ENCODE data around the gene RTN3.
"Not testable (repeated sequence)": the region's sequence is repeated elsewhere in the genome, so short reads cannot be mapped to it uniquely, and the experiment has no call there.

The RTN3 gene

GRCh38 chr11:63770763-63771162 is 89.5 kb downstream of the RTN3 start:
- H3K27ac ChIP-seq, result no peak overlapping the region
- TF ChIP-seq CTCF (IDR thresholded peaks at IDR 0.05) (no peak), ZFX (IDR thresholded peaks at IDR 0.05; ENCODE audit: borderline replicate concordance) (no peak)

GRCh38 chr11:63771741-63772318 is 90.5 kb downstream of the RTN3 start:
- H3K27ac ChIP-seq, result not testable (repeated sequence)

DNA sequence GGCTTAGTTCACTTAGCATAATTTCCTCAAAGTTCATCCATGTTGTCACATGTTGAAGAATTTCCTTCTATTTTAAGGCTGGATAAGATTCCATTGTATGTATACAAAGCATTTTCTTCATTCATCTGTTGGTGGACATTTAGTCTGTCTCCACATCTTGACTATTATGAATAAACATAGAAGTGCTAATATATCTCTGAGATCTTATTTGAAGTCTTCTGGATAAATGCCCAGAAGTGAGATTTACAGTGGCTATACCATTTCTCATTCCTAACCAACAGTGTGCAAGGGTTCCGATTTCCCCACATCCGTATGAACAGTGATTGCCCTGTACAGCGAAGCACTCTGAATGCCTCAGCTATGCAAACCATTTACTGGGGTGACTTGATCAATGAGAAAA is 93.9 kb downstream of the RTN3 start:
- TF ChIP-seq CTCF (IDR thresholded peaks at IDR 0.05) (no peak), ZFX (IDR thresholded peaks at IDR 0.05; ENCODE audit: borderline replicate concordance) (no peak)
- H3K27ac ChIP-seq, result no peak overlapping the region

DNA sequence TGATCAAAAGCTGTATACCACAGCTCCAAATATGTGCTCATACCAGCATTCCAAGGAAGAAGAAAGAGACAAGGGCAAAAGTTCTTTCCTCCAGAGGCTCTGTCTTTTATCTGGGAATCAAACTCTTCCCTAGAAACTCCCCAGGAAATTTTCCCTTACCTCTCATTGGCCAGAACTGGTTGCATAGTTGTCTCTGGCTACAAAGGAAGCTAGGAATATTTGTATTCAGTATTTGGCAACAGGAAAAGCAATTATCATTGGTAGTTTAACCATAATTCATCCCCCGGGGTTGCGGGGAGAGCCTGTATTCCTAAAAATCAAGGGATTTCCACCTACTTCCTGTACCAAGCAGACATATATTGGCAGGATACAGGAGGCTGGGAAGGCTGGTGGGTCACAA is 97.7 kb downstream of the RTN3 start:
- TF ChIP-seq ZFX (IDR thresholded peaks at IDR 0.05; ENCODE audit: borderline replicate concordance) (no peak), CTCF (IDR thresholded peaks at IDR 0.05) (no peak)

GRCh38 chr11:63782749-63783148 is 101.4 kb downstream of the RTN3 start:
- TF ChIP-seq ZFX (IDR thresholded peaks at IDR 0.05; ENCODE audit: borderline replicate concordance) (no peak), CTCF (IDR thresholded peaks at IDR 0.05) (no peak)
- no peak overlapping the region for H3K27ac ChIP-seq

More for the DNA sequence above, 97.7 kb downstream of the RTN3 start:
- H3K27ac ChIP-seq, result no peak overlapping the region

DNA sequence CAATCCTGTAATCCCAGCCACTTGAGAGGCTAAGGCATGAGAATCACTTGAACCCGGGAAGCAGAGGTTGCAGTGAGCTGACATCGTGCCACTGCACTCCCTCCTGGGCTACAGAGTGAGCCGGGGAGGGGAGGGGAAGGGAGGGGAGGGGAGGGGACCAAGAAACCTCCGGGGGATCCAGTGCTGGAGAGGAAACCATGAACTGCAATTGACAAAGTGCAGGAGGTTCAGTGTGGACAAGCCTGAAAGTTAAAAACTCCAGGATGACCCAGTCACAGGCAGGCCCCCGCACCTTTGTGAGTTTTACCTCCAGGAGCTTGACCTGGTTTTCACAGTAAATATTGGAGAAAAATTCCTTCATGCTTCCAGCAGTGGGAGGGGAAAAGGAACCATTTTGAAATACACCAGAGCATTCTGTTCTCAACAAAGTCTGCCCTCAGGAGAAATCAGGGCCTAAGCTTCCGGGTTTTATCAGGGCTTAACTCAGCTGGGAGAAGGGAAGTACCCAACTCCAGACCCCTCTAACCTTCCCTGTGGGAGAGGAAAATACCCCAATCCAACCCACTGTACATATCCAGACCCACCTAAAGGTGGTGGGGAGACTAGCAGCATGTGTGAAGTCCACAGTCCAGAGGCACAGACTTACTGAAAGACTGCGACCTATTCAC is 102.8 kb downstream of the RTN3 start:
- TF ChIP-seq CTCF (IDR thresholded peaks at IDR 0.05), result no peak
- no peak for TF ChIP-seq ZFX (IDR thresholded peaks at IDR 0.05; ENCODE audit: borderline replicate concordance)
- H3K27ac ChIP-seq, result no peak overlapping the region

GRCh38 chr11:63785823-63786222 is 104.5 kb downstream of the RTN3 start:
- no peak overlapping the region for H3K27ac ChIP-seq
- TF ChIP-seq ZFX (IDR thresholded peaks at IDR 0.05; ENCODE audit: borderline replicate concordance) (no peak), CTCF (IDR thresholded peaks at IDR 0.05) (no peak)

All from 22Rv1 (cell line).